Osteocyte (in vitro differentiated cells): Measurements from ENCODE around the gene IMMP2L. TPM values are rescaled to one million over a fixed set of nuclear protein-coding genes. Genes with fewer than 3 reads are reported as not detected.

ENCODE experiments used
- DNase-seq: peaks from one replicate; pipeline ENCODE4 v3.0.0; 2021; ENCODE audit warnings: mixed read lengths; ENCODE audit not compliant: unreplicated experiment; ENCODE audit errors: extremely low spot score
- H3K27ac Mint-ChIP-seq: one replicate; pipeline ENCODE4 v1.8.0; 2021; ENCODE audit warnings: mild to moderate bottlenecking, mixed read lengths; ENCODE audit not compliant: unreplicated experiment
- H3K27me3 Mint-ChIP-seq: one replicate; pipeline ENCODE4 v1.8.0; 2021; ENCODE audit warnings: mixed read lengths; ENCODE audit not compliant: unreplicated experiment
- H3K36me3 Mint-ChIP-seq: one replicate; pipeline ENCODE4 v1.8.0; 2021; ENCODE audit warnings: mixed read lengths; ENCODE audit not compliant: unreplicated experiment
- H3K4me1 Mint-ChIP-seq: one replicate; pipeline ENCODE4 v1.8.0; 2021; ENCODE audit warnings: mixed read lengths; ENCODE audit not compliant: unreplicated experiment
- H3K4me3 Mint-ChIP-seq: one replicate; pipeline ENCODE4 v1.8.0; 2021; ENCODE audit warnings: mild to moderate bottlenecking, moderate library complexity, mixed read lengths; ENCODE audit not compliant: unreplicated experiment
- H3K9me3 Mint-ChIP-seq: one replicate; pipeline ENCODE4 v1.8.0; 2021; ENCODE audit warnings: mixed read lengths; ENCODE audit not compliant: unreplicated experiment
- total RNA-seq: library from RNA; stranded (reverse); gene quantifications from 2 replicates; pipeline ENCODE4 v1.2.1, GENCODE V29; 2021
- TF ChIP-seq, protein P1 (sequence below): fragments of 200-600 bp; sonication (generic); IDR thresholded peaks from 2 replicates; pipeline ENCODE4 v1.5.0; 2021; ENCODE audit warnings: antibody characterized with exemption, mild to moderate bottlenecking, moderate library complexity

IMMP2L gene
- total RNA-seq, 1 donor from 2014 or later: 15.6 TPM

DNA sequence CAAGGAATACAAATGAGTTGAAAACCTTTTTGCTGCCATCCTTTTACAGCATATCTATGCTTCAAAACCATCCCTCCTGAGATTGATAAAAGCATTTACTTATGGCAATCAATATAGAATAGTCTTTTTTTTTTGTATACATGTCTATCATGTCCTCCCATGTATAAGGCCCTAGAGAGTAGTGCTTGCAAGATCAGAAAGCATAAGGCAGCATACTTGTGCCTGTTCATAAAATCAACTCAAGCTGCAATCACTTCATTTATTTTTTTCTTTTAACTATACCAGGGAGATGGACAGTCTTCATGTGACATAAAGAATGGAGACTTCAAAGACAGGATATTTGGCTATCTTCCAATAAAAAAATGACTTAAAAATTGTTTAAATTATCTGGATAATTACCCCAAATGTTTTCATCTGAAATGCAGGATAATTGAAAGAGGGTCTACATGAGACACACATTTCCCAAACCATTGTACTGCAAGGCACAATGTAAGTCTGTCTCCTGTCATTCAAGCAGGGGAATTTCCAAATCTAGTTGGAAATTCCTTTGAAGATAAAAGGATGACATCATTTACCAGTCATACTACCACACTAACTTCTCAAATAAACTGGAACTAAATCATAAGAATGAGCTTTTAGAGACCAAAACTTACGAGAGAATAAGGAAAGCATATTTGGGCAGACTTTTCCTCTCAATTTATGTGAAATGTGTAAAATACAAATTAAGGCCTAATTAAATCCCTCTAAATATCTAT lies 448.9 kb downstream of the IMMP2L start:
- no peaks in the 10 kb centered on the region for H3K27me3 Mint-ChIP-seq
- TF ChIP-seq, protein P1, sequence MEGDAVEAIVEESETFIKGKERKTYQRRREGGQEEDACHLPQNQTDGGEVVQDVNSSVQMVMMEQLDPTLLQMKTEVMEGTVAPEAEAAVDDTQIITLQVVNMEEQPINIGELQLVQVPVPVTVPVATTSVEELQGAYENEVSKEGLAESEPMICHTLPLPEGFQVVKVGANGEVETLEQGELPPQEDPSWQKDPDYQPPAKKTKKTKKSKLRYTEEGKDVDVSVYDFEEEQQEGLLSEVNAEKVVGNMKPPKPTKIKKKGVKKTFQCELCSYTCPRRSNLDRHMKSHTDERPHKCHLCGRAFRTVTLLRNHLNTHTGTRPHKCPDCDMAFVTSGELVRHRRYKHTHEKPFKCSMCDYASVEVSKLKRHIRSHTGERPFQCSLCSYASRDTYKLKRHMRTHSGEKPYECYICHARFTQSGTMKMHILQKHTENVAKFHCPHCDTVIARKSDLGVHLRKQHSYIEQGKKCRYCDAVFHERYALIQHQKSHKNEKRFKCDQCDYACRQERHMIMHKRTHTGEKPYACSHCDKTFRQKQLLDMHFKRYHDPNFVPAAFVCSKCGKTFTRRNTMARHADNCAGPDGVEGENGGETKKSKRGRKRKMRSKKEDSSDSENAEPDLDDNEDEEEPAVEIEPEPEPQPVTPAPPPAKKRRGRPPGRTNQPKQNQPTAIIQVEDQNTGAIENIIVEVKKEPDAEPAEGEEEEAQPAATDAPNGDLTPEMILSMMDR: no peak
- H3K9me3 Mint-ChIP-seq: no peaks in the 10 kb centered on the region
- peaks cover 24% of the 10 kb centered on the region for H3K4me1 Mint-ChIP-seq
- H3K4me3 Mint-ChIP-seq: no peak overlapping the region
- no peaks in the 10 kb centered on the region for H3K36me3 Mint-ChIP-seq
- no peak overlapping the region for H3K27ac Mint-ChIP-seq
- DNase-seq: no peak

DNA sequence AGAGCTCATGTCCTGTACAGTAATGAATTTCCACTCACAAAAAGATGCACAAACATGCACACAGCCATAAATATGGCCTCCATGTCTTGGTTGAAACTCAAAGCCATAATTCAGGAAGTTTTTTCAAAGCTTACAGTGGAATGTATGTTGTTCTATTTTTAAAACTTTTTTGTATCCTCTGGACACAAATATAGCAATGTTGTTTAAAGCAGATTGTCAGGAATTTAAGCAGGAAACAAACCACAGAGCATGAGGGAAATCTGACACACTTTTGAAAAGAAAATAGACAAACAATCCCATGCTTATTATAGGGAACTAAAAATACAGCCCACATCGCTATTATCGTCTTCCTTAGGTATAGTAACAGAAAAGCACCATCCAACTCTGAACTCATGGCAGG lies 449.9 kb downstream of the IMMP2L start:
- Mint-ChIP-seq H3K27me3 (no peaks in the 10 kb centered on the region), H3K4me1 (peaks cover 24% of the 10 kb centered on the region), H3K36me3 (no peaks in the 10 kb centered on the region), H3K4me3 (no peak overlapping the region), H3K9me3 (no peaks in the 10 kb centered on the region), H3K27ac (peak overlapping the region; percentile 66)
- TF ChIP-seq, protein P1: no peak
- DNase-seq: no peak

DNA sequence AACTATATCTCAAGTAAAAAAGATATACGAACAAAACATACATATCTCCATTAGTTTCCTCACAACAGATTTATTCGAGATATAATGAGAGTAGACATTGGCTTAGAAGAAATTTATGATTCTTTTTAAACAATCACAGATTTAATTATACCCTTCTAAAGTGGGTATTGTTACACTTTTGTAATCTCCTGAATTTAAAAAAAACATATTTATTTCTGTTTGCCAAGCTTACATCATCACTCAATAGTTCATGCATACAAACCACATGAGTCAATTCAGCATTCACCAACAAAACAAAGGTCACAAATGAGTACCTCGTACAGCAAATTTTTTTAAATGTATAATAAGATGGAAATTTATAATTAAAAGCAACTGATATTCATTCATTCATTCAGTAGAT lies 453.8 kb downstream of the IMMP2L start:
- TF ChIP-seq, protein P1: no peak
- Mint-ChIP-seq H3K9me3 (no peaks in the 10 kb centered on the region), H3K27me3 (no peaks in the 10 kb centered on the region), H3K36me3 (no peaks in the 10 kb centered on the region), H3K4me1 (peaks cover 17% of the 10 kb centered on the region), H3K27ac (no peak overlapping the region), H3K4me3 (no peak overlapping the region)
- no peak for DNase-seq

DNA sequence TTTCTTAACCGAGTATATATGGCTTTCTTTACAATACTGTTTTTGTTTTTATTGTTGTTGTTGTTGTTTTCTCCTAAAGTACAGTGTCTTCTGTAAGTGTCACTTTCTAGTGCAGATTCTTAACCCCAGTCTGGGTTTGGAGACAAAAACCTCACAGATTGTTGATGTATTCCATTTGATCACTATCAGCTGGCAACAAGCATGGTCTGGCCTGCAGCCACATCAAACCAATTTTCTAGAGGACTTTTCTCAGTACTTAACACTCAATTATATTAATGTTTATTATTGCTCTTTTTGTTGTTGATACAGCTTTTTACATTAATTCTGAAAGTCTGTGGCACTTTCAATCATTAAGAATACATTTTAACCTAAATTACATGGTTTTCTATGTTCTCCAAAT lies 454.3 kb downstream of the IMMP2L start:
- no peak overlapping the region for H3K27ac Mint-ChIP-seq
- no peaks in the 10 kb centered on the region for H3K27me3 Mint-ChIP-seq
- H3K36me3 Mint-ChIP-seq: no peaks in the 10 kb centered on the region
- H3K9me3 Mint-ChIP-seq: no peaks in the 10 kb centered on the region
- TF ChIP-seq, protein P1: no peak
- peaks cover 12% of the 10 kb centered on the region for H3K4me1 Mint-ChIP-seq
- no peak for DNase-seq
- H3K4me3 Mint-ChIP-seq: no peak overlapping the region

DNA sequence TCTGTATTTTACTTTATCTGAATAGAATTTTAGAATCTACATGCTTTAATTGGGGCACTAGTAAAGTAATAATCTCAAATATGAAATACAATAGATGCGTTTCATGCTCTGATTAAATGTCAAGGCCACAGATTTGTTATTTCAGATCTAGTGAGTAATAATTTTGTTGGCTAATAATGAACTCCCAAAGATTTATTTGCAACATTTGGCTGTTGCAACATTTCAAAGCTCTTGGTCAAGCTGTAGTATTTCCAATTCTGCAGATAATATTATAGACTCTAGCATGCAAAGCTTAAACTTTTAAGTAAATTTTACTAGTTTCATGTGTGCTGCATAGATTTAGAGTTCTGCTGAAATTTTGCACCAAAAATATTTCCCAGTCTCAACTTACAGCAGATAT lies 454.7 kb downstream of the IMMP2L start:
- Mint-ChIP-seq H3K27ac (no peak overlapping the region), H3K27me3 (no peaks in the 10 kb centered on the region), H3K4me1 (peaks cover 8% of the 10 kb centered on the region), H3K36me3 (no peaks in the 10 kb centered on the region), H3K4me3 (no peak overlapping the region), H3K9me3 (no peaks in the 10 kb centered on the region)
- TF ChIP-seq, protein P1: no peak
- no peak for DNase-seq
